ENCODE measurements around the gene PRKCQ.
"Not testable (repeated sequence)": the region's sequence is repeated elsewhere in the genome, so short reads cannot be mapped to it uniquely, and the experiment has no call there.

The PRKCQ gene

DNA sequence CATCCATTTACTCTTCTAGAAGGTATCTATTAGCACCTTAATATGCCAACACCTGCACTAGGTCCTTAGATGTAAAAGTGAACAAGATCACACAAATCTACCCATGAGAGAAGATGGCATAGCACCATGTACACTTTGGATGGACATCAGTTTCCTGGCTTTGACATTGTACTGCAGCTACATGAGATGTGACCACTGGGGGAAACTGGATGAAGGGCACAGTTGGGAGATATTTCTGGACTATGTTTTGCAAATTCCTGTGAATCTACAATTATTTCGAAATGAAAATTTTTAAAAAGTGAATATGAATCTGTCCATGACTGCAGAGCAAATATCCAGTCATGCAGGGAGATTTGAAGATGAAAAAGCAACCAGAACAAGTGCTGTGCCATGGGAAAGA, 124.5 kb downstream of the PRKCQ start:
- no peak for DNase-seq (ENCODE audit: low spot score)

DNA sequence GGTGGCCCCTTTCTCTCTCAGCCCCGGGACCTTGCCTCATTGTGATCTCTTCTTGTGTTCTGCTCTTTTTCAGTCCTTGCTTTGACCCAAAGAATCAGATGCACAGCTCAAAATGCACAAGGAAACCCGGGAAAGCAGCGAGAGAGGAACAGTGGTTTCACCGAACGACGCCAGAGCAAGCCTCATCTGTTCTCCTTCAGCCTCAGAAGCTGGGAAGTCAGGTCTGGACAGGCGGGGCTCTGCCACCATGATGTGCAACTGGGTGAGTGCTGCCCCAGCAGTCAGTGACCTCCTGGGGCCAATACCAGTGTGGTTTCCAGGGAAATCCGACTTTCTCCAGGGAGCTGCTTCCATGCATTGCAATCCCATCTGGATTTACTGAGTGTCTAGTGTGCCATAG, 133.4 kb downstream of the PRKCQ start:
- DNase-seq (ENCODE audit: low spot score) = no peak

- peak; percentile 9 for DNase-seq (ENCODE audit: low spot score)
These were observed 134.3 kb downstream of the PRKCQ start for GRCh38 chr10:6445671-6446316.

DNA sequence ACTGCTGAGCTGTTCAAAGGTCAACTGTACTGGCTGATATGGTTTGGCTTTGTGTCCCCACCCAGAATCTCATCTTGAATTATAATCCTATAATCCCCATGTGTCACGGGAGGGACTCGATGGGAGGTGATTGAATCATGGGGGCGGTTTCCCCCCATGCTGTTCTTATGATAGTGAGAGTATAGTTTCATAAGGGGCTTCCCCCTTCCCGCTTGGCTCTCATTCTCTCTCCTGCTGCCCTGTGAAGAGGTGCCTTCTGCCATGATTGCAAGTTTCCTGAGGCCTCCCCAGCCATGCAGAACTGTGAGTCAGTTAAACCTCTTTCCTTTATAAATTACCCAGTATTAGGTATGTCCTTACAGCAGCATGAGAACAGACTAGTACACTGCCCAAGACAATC, 140.2 kb downstream of the PRKCQ start:
- not testable (repeated sequence) for DNase-seq (ENCODE audit: low spot score)

GRCh38 chr10:6431861-6432260, 148.2 kb downstream of the PRKCQ start:
- DNase-seq (ENCODE audit: low spot score) = no peak

DNA sequence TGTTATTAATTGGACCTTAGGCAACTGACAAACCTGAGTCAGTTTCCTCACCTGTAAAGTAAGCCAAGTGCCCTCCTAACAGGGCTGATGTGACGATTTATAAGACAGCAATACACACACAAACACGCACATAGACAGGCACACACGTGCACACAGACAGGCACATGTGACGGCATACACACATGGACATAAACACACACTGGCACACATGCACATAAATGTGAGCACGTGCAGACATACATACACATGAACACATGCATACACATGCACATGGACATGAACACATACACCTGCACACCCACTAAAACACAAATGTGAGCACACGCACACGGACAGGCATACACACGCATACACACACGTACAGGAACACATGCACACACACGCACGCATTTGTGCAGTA, 148.9 kb downstream of the PRKCQ start:
- no peak for DNase-seq (ENCODE audit: low spot score)

GRCh38 chr10:6430423-6430980, 149.6 kb downstream of the PRKCQ start:
- DNase-seq (ENCODE audit: low spot score) = no peak

DNA sequence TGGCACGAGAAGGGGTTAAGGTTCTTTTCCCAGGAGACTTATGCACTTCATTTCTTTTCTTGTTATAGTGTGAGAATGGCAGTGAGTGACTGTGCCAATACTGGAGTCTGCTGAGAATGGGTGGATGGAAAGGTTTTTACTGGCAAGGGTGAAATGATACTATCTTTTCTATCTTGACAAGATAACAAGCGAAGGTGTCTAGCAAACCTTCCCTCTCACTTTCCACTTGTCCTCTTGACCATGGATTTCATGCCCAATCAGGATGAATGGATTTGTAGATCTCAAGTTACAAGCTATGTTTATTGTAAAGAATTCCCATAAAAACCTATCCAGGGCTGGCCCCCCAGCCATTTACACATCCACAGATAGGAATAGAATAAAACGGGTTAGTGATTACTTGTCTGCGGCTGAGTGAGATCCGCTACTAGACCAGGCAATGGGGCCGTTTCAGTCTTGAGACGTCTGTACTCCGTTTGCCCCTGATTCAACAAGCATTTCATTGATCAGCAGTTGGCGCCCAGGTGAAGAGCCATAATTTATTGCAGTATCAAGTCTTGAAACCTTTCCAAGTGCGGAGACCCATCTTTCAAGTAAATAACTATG, 152.6 kb downstream of the PRKCQ start:
- no peak for DNase-seq (ENCODE audit: low spot score)

DNA sequence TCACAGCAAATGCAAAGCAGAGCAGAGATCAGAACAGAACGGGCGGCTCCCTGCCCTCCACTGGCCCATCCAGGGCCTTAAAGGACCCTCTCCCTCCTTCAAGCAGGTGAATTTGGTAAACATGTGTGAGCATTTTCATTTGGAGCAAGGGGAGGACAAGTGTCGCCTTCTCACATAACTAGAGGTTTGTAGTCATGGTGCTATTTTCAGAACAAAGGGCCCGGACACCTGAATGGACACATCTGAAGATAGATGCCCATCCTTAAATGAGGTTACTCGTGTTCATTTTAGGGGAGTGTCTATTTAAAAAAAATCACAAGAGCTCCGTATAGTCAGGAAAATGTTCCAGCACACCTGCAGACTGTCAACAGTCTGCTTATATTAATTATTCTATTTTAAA, 153.8 kb downstream of the PRKCQ start:
- DNase-seq (ENCODE audit: low spot score) = no peak

- no peak for DNase-seq (ENCODE audit: low spot score)
These were observed 156.5 kb downstream of the PRKCQ start for GRCh38 chr10:6423413-6424170.

DNA sequence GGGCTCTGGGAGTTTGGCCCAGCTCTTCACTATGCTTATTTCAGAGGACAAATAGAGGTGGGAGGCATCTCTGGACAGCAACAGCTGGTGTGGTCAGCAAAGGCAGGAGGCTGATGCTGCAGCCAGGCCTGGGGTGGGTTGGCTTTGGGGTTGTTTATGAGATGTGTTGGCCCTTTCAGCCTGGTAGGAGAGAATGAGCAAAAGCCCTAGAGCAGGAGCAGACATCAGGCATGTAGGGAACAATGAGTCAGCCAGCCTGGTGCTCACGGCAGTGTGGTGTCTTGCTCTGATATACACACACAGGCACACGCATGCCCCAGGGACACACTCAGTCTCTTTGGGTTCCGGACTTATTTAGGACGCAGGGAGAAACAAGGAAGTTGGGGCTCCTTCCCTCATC, 157.1 kb downstream of the PRKCQ start:
- no peak for DNase-seq (ENCODE audit: low spot score)

- no peak for DNase-seq (ENCODE audit: low spot score)
These were observed 161.4 kb downstream of the PRKCQ start for GRCh38 chr10:6418613-6419216.

DNA sequence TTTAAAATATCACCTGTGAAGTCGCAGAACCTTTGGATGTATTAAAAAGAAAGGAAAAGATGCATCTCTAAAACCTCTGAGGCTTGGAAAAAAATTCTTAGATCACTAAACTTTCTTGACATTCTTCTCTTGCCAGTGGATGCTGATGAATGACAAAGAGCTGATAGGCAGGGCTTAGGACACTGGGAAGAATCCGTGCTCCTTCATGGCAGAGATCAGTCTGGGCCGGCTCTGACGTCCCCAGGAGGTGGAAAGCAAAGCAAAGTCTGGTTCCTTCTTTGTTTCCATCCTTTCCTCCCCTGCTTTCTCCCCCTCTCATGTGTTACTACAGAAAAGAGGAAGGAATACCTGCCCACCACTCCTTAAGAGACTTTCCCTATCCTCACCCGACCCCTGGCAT, 161.9 kb downstream of the PRKCQ start:
- DNase-seq (ENCODE audit: low spot score) = no peak

DNA sequence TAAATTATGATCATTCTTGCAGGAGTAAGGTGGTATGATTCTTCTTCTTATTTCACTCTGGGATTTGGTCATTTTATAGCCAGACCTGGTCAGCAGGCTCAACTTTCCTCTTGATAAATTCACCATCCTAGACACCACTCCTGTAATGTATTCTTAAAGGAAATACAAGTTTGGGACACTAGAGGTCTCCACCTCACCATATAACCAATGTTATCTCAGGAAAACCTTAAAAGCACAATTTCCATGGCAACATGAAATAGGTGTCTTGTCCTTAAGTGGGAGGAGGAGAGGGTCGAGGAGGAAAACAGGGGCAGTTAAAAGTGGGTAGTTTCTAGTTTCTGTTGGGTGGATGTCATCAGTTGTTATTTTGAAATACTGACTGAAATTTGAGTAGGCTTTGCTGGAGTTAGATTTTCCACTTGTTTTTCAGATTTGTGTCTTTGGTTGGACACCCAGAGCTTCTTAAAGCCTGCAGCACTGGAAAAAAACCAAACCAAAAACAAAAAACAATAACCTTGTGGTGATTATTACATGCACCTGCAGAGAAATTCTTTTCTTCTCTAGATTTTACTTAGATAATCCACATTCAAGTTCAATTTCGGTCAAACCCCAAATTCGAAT, 163.1 kb downstream of the PRKCQ start:
- DNase-seq (ENCODE audit: low spot score) = peak; percentile 29

DNA sequence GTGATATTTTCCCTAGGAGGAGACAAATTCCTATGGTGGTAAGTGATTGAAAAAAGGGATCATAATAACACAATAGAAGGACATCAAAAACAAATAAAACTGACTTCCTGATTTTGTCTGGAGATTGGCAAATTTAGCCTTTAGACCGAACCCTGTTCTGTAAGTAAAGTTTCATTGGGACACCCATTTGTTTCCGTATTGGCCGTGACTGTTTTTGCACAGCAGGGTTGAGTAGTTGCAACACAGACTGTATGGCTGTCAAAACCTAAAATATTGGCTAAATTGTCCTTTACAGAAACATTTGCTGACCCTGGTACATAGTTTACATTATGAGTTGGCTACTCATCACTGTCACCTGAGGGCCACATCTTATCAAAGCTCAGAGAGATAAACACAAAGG, 168.6 kb downstream of the PRKCQ start:
- no peak for DNase-seq (ENCODE audit: low spot score)

- DNase-seq (ENCODE audit: low spot score) = no peak
These were observed 169.2 kb downstream of the PRKCQ start for GRCh38 chr10:6410830-6411229.

DNA sequence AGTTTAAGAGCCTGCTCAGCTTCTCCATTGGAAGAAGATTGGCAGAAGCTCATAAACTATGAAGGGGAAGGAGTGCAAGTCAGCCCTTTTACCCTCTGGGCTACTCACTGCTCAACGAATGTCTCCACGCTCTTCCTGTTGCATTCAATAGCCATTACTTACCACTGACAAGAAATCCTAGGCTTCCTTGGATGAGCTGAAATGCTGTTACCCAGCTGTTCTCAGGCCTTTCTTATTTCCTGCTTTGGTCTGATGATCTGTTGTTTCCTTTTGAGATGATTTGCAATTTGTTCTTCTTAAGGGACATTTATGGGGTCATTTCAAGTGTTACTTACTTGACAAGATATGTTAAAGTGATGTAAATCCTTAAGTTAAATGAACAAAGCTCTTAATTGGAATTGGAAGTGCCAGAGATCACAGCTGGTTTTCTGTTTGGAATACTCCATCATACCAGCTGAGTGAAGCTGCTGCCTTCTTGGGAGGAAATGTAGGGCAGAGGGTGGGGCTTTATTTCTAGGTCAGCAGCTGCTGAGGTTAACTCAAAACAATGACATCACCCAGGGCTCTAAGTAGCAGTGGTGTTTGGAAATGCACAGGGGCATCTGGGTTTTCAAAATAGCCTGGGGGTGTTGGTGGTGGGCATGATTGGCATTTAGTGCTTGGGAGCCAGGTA, 170.0 kb downstream of the PRKCQ start:
- no peak for DNase-seq (ENCODE audit: low spot score)

- DNase-seq (ENCODE audit: low spot score) = no peak
These were observed 171.3 kb downstream of the PRKCQ start for GRCh38 chr10:6408799-6409198.

DNA sequence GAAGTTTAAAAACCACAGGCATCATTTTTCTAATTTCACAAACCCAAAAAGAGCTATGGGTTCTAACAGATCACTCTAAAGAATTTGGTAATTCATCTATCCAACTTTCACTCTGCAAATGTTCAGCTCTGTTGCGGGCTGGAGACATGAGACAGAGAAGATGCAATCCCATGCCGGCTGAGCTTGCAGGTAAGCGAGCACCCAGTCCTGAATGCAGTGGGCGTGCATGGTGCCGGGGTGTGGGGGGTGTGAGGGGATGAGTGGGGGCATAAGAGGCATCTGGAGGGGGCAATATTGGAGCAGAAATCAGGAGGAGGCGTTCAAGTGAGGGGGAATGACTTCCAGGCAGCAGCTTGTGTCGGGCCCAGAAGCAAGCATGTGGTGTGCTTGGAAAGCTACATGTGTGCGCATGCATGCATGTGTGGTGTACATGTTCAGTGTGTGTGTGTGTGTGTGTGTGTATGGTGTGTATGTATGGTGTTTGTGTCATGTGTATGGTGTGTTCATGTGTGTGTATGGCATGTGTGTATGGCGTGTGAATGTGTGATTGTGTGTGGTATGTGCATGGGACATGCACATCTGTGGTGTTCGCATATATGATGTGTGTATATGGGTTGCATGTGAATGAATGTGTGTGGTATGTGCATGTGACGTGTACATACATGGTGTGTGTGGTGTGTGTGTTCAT, 172.9 kb downstream of the PRKCQ start:
- no peak for DNase-seq (ENCODE audit: low spot score)

DNA sequence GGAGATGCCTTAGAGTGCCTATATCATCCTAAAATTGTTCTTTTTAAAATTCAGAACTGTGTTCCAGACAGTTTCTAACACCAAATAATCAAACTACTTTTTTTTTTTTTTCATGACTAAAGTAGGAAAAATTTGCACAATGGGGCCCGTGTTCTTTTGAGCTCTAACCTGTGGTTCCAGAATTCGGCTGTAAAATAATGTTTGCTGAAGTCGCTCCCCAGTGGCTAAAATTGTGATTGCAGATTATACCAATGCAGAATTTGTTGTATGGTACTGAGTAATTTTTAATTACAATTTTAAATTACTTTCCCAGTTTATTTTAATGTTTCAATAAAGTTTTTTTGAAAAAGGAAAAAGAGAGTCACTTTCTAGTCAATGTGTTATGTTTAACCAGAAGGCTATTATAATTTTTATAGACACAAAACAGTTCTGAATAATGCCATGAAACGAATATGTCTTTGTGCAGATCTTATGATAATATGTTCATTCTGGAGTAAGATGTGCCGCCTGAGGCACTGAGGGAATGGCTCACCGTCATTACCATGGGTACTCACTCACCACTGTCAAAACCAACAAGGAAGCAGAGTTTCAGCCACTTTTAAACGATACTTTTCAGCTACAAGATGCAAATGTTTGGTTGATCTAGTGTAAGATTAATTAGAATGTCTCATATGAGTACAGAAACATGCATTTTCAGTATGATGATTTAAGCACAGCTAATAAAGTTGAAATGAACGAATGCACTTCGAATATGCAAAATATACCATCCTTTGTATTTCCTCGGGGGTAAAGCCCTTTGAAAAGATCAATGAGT, 173.6 kb downstream of the PRKCQ start:
- no peak for DNase-seq (ENCODE audit: low spot score)
